NCI-H446 treated with DMSO at 0.1 percent for 48 hours (cell line): ENCODE data around the gene CRB2.
A peak's percentile ranks its signal among the peaks of the same experiment; 100 is the strongest.
"Not testable (repeated sequence)": the region's sequence is repeated elsewhere in the genome, so short reads cannot be mapped to it uniquely, and the experiment has no call there.

Experiments
- DNase-seq: peaks from one replicate; lab custom pipeline; 2025; lab: John Stamatoyannopoulos, UW

Gene CRB2

DNA sequence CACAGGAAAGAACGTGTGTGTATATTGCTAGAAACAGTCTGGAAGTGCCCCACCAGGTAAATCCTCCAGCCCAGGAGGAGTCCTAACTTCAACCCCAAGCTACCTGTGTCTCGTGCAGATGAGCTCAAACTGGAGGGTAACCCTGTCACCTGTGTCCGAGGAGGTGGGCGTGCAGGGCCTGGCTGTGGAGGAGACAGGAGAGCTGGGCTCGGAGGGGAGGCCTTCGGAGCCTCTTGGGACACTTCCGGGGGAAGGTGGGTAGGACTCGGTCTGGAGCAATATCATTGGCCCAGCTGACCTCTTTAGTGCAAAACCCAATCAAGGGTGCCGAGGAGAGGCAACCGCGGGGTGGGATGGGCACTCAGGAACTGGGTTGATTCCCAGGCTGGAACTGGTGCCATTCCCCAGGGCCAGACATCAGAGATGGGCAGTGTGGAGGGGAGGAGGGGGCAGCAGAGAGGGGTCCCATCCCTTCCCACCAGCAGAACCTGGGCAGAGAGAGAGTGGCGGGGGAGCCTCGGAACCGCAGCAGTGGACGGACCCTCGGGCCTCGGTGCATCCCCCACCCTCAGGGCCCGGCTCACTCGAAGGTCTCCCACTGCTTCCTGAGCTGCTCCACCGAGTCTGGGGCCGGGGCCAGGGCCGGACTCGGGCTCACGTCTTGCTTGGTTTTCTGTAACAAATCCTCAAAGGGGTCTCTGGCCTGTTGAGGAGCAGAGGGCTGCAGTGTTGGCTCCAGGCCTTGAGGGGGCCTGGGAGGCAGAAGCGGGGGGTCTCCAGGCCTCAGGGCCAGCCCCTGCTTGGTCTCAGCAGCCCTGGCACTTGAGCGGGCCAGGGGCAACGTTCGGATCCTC lies 25.1 kb downstream of the CRB2 start:
- no peak for DNase-seq

GRCh38 chr9:123382653-123383511 lies 26.9 kb downstream of the CRB2 start:
- no peak for DNase-seq

- DNase-seq: no peak
Observed at GRCh38 chr9:123383512-123384170, 27.6 kb downstream of the CRB2 start.

DNA sequence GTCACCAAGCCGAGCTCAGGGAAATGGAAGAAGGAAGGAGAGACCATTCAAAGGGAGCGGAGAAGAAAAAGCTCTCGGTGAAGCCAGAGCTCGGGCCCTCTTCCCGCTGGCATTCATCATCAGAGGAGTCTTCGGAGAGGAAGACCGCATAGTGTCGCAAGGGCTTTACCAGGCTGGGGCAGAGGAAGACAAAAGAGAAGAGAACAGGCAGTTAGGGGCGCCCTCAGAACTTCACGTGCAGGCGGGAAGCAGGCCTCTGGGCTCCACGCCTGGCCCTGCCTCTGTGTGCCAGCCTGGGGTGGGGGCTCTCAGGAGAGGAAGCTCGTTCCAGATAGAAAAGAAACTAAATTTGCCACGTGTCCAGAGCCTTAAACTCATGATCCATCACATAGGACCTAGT lies 31.7 kb downstream of the CRB2 start:
- no peak for DNase-seq

- no peak for DNase-seq
Observed at GRCh38 chr9:123389070-123389469, 33.1 kb downstream of the CRB2 start.

GRCh38 chr9:123389698-123390097 lies 33.7 kb downstream of the CRB2 start:
- no peak for DNase-seq

- no peak for DNase-seq
Observed at GRCh38 chr9:123390337-123391135, 34.5 kb downstream of the CRB2 start.

- DNase-seq: no peak
Observed at GRCh38 chr9:123391233-123391632, 35.2 kb downstream of the CRB2 start.

GRCh38 chr9:123391946-123392345 lies 35.9 kb downstream of the CRB2 start:
- DNase-seq: no peak

DNA sequence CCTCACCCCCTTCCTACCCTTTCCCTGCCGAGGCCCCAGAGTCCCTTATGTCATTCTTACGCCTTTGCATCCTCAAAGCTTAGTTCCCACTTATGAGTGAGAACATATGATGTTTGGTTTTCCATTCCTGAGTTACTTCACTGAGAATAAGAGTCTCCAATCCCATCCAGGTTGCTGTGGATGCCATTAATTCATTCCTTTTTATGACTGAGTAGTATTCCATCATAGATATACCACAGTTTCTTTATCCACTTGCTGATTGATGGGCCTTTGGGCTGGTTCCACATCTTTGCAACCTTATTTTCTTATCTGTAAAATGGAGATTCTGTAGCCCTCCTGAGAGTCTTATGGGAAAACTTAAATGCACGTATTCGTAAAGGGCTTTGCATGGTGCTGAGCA lies 36.8 kb downstream of the CRB2 start:
- DNase-seq: no peak

GRCh38 chr9:123394291-123395235 lies 38.6 kb downstream of the CRB2 start:
- no peak for DNase-seq

- DNase-seq: peak; percentile 71
Observed at GRCh38 chr9:123395276-123395688, 39.3 kb downstream of the CRB2 start.

DNA sequence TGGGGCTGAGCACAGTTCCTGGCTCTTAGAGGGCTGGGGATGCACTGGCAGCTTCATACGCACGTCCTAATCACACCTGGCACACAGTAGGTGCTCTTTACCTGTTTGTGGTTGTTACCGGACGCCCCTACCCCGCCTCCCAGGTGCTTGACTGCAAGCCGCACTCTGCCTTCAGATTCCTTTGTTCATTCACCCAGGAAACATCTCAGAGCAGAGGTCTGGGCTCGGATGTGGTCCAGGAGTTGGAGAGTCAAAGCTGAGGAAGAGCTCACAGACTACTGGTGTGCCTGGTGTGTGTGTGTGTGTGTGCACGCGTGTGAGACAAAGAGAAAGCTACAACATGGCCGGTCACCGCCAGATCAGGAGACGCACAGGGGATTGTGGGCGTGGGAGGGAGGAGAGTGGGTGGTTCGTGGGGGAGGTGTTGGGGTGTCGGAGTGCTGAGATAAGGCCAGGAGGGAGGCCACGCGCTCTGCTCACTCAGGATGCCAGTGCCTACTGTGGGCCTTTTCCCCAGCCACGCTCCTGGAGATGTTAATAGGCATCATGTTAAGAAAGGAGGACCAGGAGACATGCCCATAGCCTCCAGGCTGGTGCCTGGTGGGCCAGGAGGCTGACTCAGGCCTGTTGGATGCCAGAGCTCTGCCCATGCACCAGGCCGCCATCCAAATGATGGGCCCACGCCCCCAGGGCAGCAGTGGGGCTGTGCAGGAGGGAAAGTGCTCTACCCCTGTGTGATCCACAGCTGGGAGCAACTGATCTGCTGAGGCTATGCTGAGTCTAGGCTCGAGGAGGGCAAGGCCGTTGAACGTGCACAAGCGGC lies 39.9 kb downstream of the CRB2 start:
- DNase-seq: peak; percentile 19

GRCh38 chr9:123397975-123398374 lies 42.0 kb downstream of the CRB2 start:
- no peak for DNase-seq

GRCh38 chr9:123398938-123399337 lies 42.9 kb downstream of the CRB2 start:
- not testable (repeated sequence) for DNase-seq

GRCh38 chr9:123399803-123400378 lies 43.9 kb downstream of the CRB2 start:
- DNase-seq: no peak

- peak; percentile 58 for DNase-seq
Observed at GRCh38 chr9:123400926-123401503, 45.0 kb downstream of the CRB2 start.

- DNase-seq: peak; percentile 24
Observed at GRCh38 chr9:123401879-123402513, 46.0 kb downstream of the CRB2 start.
